ENCODE results near the gene AKAP7.
A peak's percentile ranks its signal among the peaks of the same experiment; 100 is the strongest.

AKAP7 gene

GRCh38 chr6:131199568-131200272, 64.5 kb downstream of the AKAP7 start:
- Histone ChIP-seq H2BK120ac (ENCODE audit: low read depth, low read length) (no peak overlapping the region), H3K4me1 (ENCODE audit: control insufficient read depth, low read depth, low read length) (no peaks in the 10 kb centered on the region), H2AK5ac (ENCODE audit: low read length) (no peak overlapping the region), H3K56ac (ENCODE audit: low read length) (no peak overlapping the region), H2BK15ac (replicated peaks; ENCODE audit: low read depth) (no peak overlapping the region), H3K27me3 (ENCODE audit: insufficient read depth, low read length, poor library complexity) (no peaks in the 10 kb centered on the region), H3K4ac (ENCODE audit: low read depth, low read length) (no peak overlapping the region), H3K23ac (ENCODE audit: low read length) (no peak overlapping the region), H4K5ac (ENCODE audit: low read length) (no peak overlapping the region), H3K4me3 (ENCODE audit: low read length) (no peak overlapping the region), H3K18ac (ENCODE audit: low read length) (no peak overlapping the region), H2BK5ac (ENCODE audit: low read length) (no peak overlapping the region), H3K9ac (ENCODE audit: low read length) (no peak overlapping the region), H3K27ac (ENCODE audit: low read depth, low read length) (no peak overlapping the region), H3K79me2 (ENCODE audit: control insufficient read depth, insufficient read depth, low read length) (no peaks in the 10 kb centered on the region), H4K8ac (ENCODE audit: low read depth, low read length) (no peak overlapping the region), H3K36me3 (ENCODE audit: control insufficient read depth, insufficient read depth, low read length) (no peaks in the 10 kb centered on the region), H3K4me2 (ENCODE audit: low read length) (no peak overlapping the region), H3K79me1 (ENCODE audit: low read length) (no peaks in the 10 kb centered on the region)
- peak; percentile 86 for DNase-seq
- WGBS (ENCODE audit: extremely low coverage, insufficient coverage, low lambda C conversion rate) = no CpG with 5 or more reads among the region's 10 CpGs

DNA sequence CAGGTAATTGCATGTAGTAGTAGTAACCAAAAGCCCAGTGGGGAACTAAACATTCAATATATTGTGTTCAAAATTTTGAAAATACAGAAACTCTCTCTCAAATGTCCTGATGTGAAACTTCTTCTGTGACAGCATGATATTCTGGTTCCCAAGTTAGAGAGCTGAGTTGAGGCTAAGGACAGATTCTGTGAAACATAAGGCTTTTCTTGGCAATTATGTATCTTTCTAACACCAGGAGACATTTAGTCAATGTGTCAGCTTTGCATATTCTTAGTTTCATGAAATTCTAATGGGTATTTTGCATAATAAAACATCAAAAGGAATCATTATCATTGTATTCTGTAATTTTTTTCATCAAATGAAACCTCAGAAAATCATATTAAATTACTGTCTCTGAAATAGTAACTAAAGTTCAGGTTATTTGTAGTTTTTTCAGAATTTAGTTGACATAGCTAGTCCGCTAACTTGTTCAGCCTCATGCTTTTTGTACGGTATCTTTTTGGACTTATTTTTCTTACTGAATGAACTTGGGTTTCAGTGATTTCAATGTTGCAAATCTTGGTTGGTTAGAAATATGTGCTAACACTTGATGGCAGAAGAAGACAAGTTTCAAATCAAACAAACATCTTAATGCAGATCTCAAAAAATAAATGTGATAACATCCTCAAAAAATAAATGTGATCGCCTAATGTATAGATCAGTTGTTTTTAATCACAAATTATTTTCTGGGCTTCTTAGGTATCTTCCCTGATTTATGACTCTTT, 70.4 kb downstream of the AKAP7 start:
- Histone ChIP-seq H3K4me1 (ENCODE audit: control insufficient read depth, low read depth, low read length) (no peaks in the 10 kb centered on the region), H2BK120ac (ENCODE audit: low read depth, low read length) (no peak overlapping the region), H2AK5ac (ENCODE audit: low read length) (no peak overlapping the region), H3K79me2 (ENCODE audit: control insufficient read depth, insufficient read depth, low read length) (no peaks in the 10 kb centered on the region), H3K4ac (ENCODE audit: low read depth, low read length) (no peak overlapping the region), H4K8ac (ENCODE audit: low read depth, low read length) (no peak overlapping the region), H3K18ac (ENCODE audit: low read length) (no peak overlapping the region), H3K79me1 (ENCODE audit: low read length) (no peaks in the 10 kb centered on the region), H3K9ac (ENCODE audit: low read length) (no peak overlapping the region), H2BK15ac (replicated peaks; ENCODE audit: low read depth) (no peak overlapping the region), H3K23ac (ENCODE audit: low read length) (no peak overlapping the region), H4K5ac (ENCODE audit: low read length) (no peak overlapping the region), H3K4me2 (ENCODE audit: low read length) (no peak overlapping the region), H3K27me3 (ENCODE audit: insufficient read depth, low read length, poor library complexity) (no peaks in the 10 kb centered on the region), H2BK5ac (ENCODE audit: low read length) (no peak overlapping the region), H3K4me3 (ENCODE audit: low read length) (no peak overlapping the region), H3K36me3 (ENCODE audit: control insufficient read depth, insufficient read depth, low read length) (no peaks in the 10 kb centered on the region), H3K56ac (ENCODE audit: low read length) (no peak overlapping the region), H3K27ac (ENCODE audit: low read depth, low read length) (no peak overlapping the region)
- no peak for DNase-seq
- WGBS (ENCODE audit: extremely low coverage, insufficient coverage, low lambda C conversion rate) = no CpG with 5 or more reads among the region's 3 CpGs

GRCh38 chr6:131206463-131207251, 71.4 kb downstream of the AKAP7 start:
- H3K4me1 ChIP-seq (ENCODE audit: control insufficient read depth, low read depth, low read length) = no peaks in the 10 kb centered on the region
- no peak overlapping the region for H3K23ac ChIP-seq (ENCODE audit: low read length)
- whole genome bisulfite sequencing (ENCODE audit: extremely low coverage, insufficient coverage, low lambda C conversion rate) = no CpG with 5 or more reads among the region's 2 CpGs
- no peaks in the 10 kb centered on the region for H3K36me3 ChIP-seq (ENCODE audit: control insufficient read depth, insufficient read depth, low read length)
- H3K79me2 ChIP-seq (ENCODE audit: control insufficient read depth, insufficient read depth, low read length) = no peaks in the 10 kb centered on the region
- H3K27me3 ChIP-seq (ENCODE audit: insufficient read depth, low read length, poor library complexity) = no peaks in the 10 kb centered on the region
- H3K4me3 ChIP-seq (ENCODE audit: low read length) = no peak overlapping the region
- H3K4ac ChIP-seq (ENCODE audit: low read depth, low read length) = no peak overlapping the region
- no peak overlapping the region for H3K27ac ChIP-seq (ENCODE audit: low read depth, low read length)
- H2BK15ac ChIP-seq (replicated peaks; ENCODE audit: low read depth) = no peak overlapping the region
- no peak overlapping the region for H2AK5ac ChIP-seq (ENCODE audit: low read length)
- no peaks in the 10 kb centered on the region for H3K79me1 ChIP-seq (ENCODE audit: low read length)
- H4K8ac ChIP-seq (ENCODE audit: low read depth, low read length) = no peak overlapping the region
- H2BK120ac ChIP-seq (ENCODE audit: low read depth, low read length) = no peak overlapping the region
- no peak overlapping the region for H2BK5ac ChIP-seq (ENCODE audit: low read length)
- no peak overlapping the region for H3K4me2 ChIP-seq (ENCODE audit: low read length)
- no peak overlapping the region for H4K5ac ChIP-seq (ENCODE audit: low read length)
- H3K18ac ChIP-seq (ENCODE audit: low read length) = no peak overlapping the region
- no peak overlapping the region for H3K56ac ChIP-seq (ENCODE audit: low read length)
- no peak for DNase-seq
- no peak overlapping the region for H3K9ac ChIP-seq (ENCODE audit: low read length)

DNA sequence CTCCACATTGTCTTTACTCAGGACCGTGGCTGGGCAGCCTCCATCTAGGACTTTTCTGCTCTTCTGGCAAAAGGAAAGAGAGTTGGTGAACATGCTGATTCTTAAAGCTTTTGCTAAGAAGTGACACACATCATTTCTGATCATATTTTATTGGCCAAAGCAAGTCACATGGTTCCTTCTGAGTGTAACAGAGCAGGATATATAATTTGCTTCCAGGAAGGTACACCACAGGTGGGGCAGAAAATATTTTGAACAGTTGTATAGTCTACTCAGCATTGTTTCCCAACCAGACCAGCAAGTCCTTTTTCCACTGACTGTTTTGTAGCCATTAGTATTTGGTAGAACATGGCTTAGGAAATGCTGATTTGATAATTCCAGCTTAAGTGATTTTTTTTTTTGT, 73.5 kb downstream of the AKAP7 start:
- WGBS (ENCODE audit: extremely low coverage, insufficient coverage, low lambda C conversion rate) = no CpG with 5 or more reads among the region's 1 CpG
- H3K27ac ChIP-seq (ENCODE audit: low read depth, low read length) = no peak overlapping the region
- H3K79me1 ChIP-seq (ENCODE audit: low read length) = no peaks in the 10 kb centered on the region
- H4K8ac ChIP-seq (ENCODE audit: low read depth, low read length) = no peak overlapping the region
- H2AK5ac ChIP-seq (ENCODE audit: low read length) = no peak overlapping the region
- H3K18ac ChIP-seq (ENCODE audit: low read length) = no peak overlapping the region
- no peak overlapping the region for H3K4ac ChIP-seq (ENCODE audit: low read depth, low read length)
- no peak overlapping the region for H2BK120ac ChIP-seq (ENCODE audit: low read depth, low read length)
- no peak overlapping the region for H3K56ac ChIP-seq (ENCODE audit: low read length)
- no peaks in the 10 kb centered on the region for H3K79me2 ChIP-seq (ENCODE audit: control insufficient read depth, insufficient read depth, low read length)
- no peak for DNase-seq
- H3K36me3 ChIP-seq (ENCODE audit: control insufficient read depth, insufficient read depth, low read length) = no peaks in the 10 kb centered on the region
- no peaks in the 10 kb centered on the region for H3K4me1 ChIP-seq (ENCODE audit: control insufficient read depth, low read depth, low read length)
- H2BK5ac ChIP-seq (ENCODE audit: low read length) = no peak overlapping the region
- H3K4me2 ChIP-seq (ENCODE audit: low read length) = no peak overlapping the region
- H4K5ac ChIP-seq (ENCODE audit: low read length) = no peak overlapping the region
- H3K23ac ChIP-seq (ENCODE audit: low read length) = no peak overlapping the region
- no peaks in the 10 kb centered on the region for H3K27me3 ChIP-seq (ENCODE audit: insufficient read depth, low read length, poor library complexity)
- no peak overlapping the region for H2BK15ac ChIP-seq (replicated peaks; ENCODE audit: low read depth)
- no peak overlapping the region for H3K4me3 ChIP-seq (ENCODE audit: low read length)
- no peak overlapping the region for H3K9ac ChIP-seq (ENCODE audit: low read length)

- Histone ChIP-seq H2BK120ac (ENCODE audit: low read depth, low read length) (no peak overlapping the region), H3K79me2 (ENCODE audit: control insufficient read depth, insufficient read depth, low read length) (no peaks in the 10 kb centered on the region)
These were observed 75.2 kb downstream of the AKAP7 start for GRCh38 chr6:131210469-131210868.

More at GRCh38 chr6:131210469-131210868, 75.2 kb downstream of the AKAP7 start:
- no peak overlapping the region for H3K18ac ChIP-seq (ENCODE audit: low read length)
- H3K9ac ChIP-seq (ENCODE audit: low read length) = no peak overlapping the region
- H4K8ac ChIP-seq (ENCODE audit: low read depth, low read length) = no peak overlapping the region
- H2AK5ac ChIP-seq (ENCODE audit: low read length) = no peak overlapping the region
- no peaks in the 10 kb centered on the region for H3K36me3 ChIP-seq (ENCODE audit: control insufficient read depth, insufficient read depth, low read length)
- no peak overlapping the region for H3K23ac ChIP-seq (ENCODE audit: low read length)
- no peak overlapping the region for H3K4me3 ChIP-seq (ENCODE audit: low read length)
- no peak overlapping the region for H4K5ac ChIP-seq (ENCODE audit: low read length)
- WGBS (ENCODE audit: extremely low coverage, insufficient coverage, low lambda C conversion rate) = no CpG with 5 or more reads among the region's 2 CpGs
- no peak for DNase-seq
- no peak overlapping the region for H3K4ac ChIP-seq (ENCODE audit: low read depth, low read length)
- no peak overlapping the region for H3K27ac ChIP-seq (ENCODE audit: low read depth, low read length)
- H3K56ac ChIP-seq (ENCODE audit: low read length) = no peak overlapping the region
- no peak overlapping the region for H3K4me2 ChIP-seq (ENCODE audit: low read length)
- H3K4me1 ChIP-seq (ENCODE audit: control insufficient read depth, low read depth, low read length) = no peaks in the 10 kb centered on the region
- H2BK5ac ChIP-seq (ENCODE audit: low read length) = no peak overlapping the region
- H3K79me1 ChIP-seq (ENCODE audit: low read length) = no peaks in the 10 kb centered on the region
- no peak overlapping the region for H2BK15ac ChIP-seq (replicated peaks; ENCODE audit: low read depth)
- H3K27me3 ChIP-seq (ENCODE audit: insufficient read depth, low read length, poor library complexity) = no peaks in the 10 kb centered on the region
